GM23248 (cell line): ENCODE results near the gene FBXO8. TPM values are rescaled to one million over a fixed set of nuclear protein-coding genes. Genes with fewer than 3 reads are reported as not detected.
"Not testable (repeated sequence)": the region's sequence is repeated elsewhere in the genome, so short reads cannot be mapped to it uniquely, and the experiment has no call there.

Experiments
- DNase-seq: peaks from one replicate; pipeline ENCODE4 v3.0.0-alpha.2; 2015
- H2AFZ ChIP-seq: fragments of 200-600 bp; sonication (generic); 2 replicates; pipeline ENCODE4 v1.6.1; 2016; ENCODE audit warnings: antibody characterized with exemption
- H3F3A ChIP-seq: fragments of 200-600 bp; sonication (generic); 2 replicates; pipeline ENCODE4 v1.6.1; 2016; ENCODE audit warnings: mild to moderate bottlenecking, antibody characterized with exemption, mixed run types; ENCODE audit not compliant: insufficient read depth
- H3K27ac ChIP-seq: fragments of 200-600 bp; sonication (generic); 2 replicates; pipeline ENCODE4 v1.5.1; 2016; ENCODE audit warnings: mild to moderate bottlenecking
- H3K27me3 ChIP-seq: fragments of 200-600 bp; sonication (generic); replicated peaks from 2 replicates; pipeline ENCODE4 v1.6.1; 2016; ENCODE audit warnings: mild to moderate bottlenecking; ENCODE audit not compliant: insufficient read depth
- H3K36me3 ChIP-seq: fragments of 200-600 bp; sonication (generic); 2 replicates; pipeline ENCODE4 v1.6.1; 2016; ENCODE audit warnings: low read depth, mild to moderate bottlenecking
- H3K4me1 ChIP-seq: fragments of 200-600 bp; sonication (generic); 2 replicates; pipeline ENCODE4 v1.6.1; 2016; ENCODE audit warnings: mild to moderate bottlenecking; ENCODE audit not compliant: insufficient read depth
- H3K4me2 ChIP-seq: fragments of 200-600 bp; sonication (generic); one replicate; pipeline ENCODE4 v1.6.1; 2016; ENCODE audit warnings: mild to moderate bottlenecking; ENCODE audit not compliant: unreplicated experiment
- H3K4me3 ChIP-seq: fragments of 200-600 bp; sonication (generic); 2 replicates; pipeline ENCODE4 v1.5.1; 2016; ENCODE audit warnings: mild to moderate bottlenecking
- H3K79me2 ChIP-seq: fragments of 200-600 bp; sonication (generic); 2 replicates; pipeline ENCODE4 v1.6.1; 2016; ENCODE audit warnings: mild to moderate bottlenecking; ENCODE audit not compliant: insufficient read depth
- H3K9ac ChIP-seq: fragments of 200-600 bp; sonication (generic); 2 replicates; pipeline ENCODE4 v1.6.1; 2016; ENCODE audit warnings: mild to moderate bottlenecking
- H3K9me2 ChIP-seq: fragments of 200-600 bp; sonication (generic); 2 replicates; pipeline ENCODE4 v1.6.1; 2016; ENCODE audit warnings: mixed run types, mild to moderate bottlenecking, moderate library complexity; ENCODE audit not compliant: insufficient read depth
- H3K9me3 ChIP-seq: fragments of 200-600 bp; sonication (generic); one replicate; pipeline ENCODE4 v1.6.1; 2017; ENCODE audit warnings: low read depth
- H4K20me1 ChIP-seq: fragments of 200-600 bp; sonication (generic); 2 replicates; pipeline ENCODE4 v1.6.0; 2016; ENCODE audit not compliant: insufficient read depth
- EZH2 ChIP-seq: fragments of 200-600 bp; sonication (generic); IDR thresholded peaks from 2 replicates; pipeline ENCODE4 v1.6.1; 2018; ENCODE audit warnings: antibody characterized with exemption, mild to moderate bottlenecking; ENCODE audit not compliant: insufficient read depth, poor library complexity, severe bottlenecking
- EZH2phosphoT487 ChIP-seq: fragments of 200-600 bp; sonication (generic); IDR thresholded peaks from 2 replicates; pipeline ENCODE4 v1.6.1; 2018; ENCODE audit warnings: antibody characterized with exemption, moderate library complexity, mild to moderate bottlenecking, low read depth; ENCODE audit not compliant: insufficient read depth
- WGBS, 2 experiments: methylation state at CpG; one replicate each; pipeline ENCODE4 v1.1.6; 2015 to 2017; ENCODE audit warnings: low lambda C conversion rate in 2 of 2, low coverage in 1 of 2; ENCODE audit errors: missing lambda C conversion rate in 2 of 2; 5-methylcytosine and 5-hydroxymethylcytosine counted together
- in situ Hi-C: fragments of 300-500 bp; cut with MboI; formaldehyde crosslinking; loops from 2 replicates; pipeline ENCODE4 v1.15.0; 2020
- polyA plus RNA-seq: library from polyadenylated mRNA; unstranded; fragments of >200 nt; fragmentation: Nextera tagmentation; extraction: Ambion mirVana; gene quantifications from 2 replicates; pipeline ENCODE4 v1.2.1, GENCODE V29; 2016
- total RNA-seq: library from RNA; depleted of rRNA; stranded (reverse); fragments of >200 nt; shearing (Covaris generic); gene quantifications from 2 replicates; pipeline ENCODE4 v1.2.3, GENCODE V29; 2014

The FBXO8 gene
- total and polyA plus RNA-seq, 2 experiments from 2014 or later: 23.1 to 27.7 TPM

- no peak overlapping the region for H3K27ac ChIP-seq
- no peak overlapping the region for H3K4me2 ChIP-seq
- H2AFZ ChIP-seq: no peak overlapping the region
- H3K27me3 ChIP-seq: no peaks in the 10 kb centered on the region
- peaks cover 15% of the 10 kb centered on the region; the same call in 1 of the 2 replicates for H3K36me3 ChIP-seq
- no peaks in the 10 kb centered on the region for H3K79me2 ChIP-seq
- no peak overlapping the region for H3K4me3 ChIP-seq
- H3K9me3 ChIP-seq: no peaks in the 10 kb centered on the region
- no peaks in the 10 kb centered on the region for H3K9me2 ChIP-seq
- DNase-seq: no peak
- no peaks in the 10 kb centered on the region for H3K4me1 ChIP-seq
- no peaks in the 10 kb centered on the region for H3F3A ChIP-seq
- H4K20me1 ChIP-seq: no peaks in the 10 kb centered on the region
- H3K9ac ChIP-seq: no peak overlapping the region
- 86 to 88% methylated on average over 4 of the region's 4 CpGs for WGBS, 2 experiments
- in situ Hi-C loops: loop anchor here (25.0 kb wide), 1 partner anchor 795 kb away; no protein-coding TSS in a partner anchor
- TF ChIP-seq EZH2 (no peak), EZH2phosphoT487 (no peak)
These were observed 24.2 kb upstream of the FBXO8 start for GRCh38 chr4:174307694-174308093.

GRCh38 chr4:174305961-174306360 lies 22.5 kb upstream of the FBXO8 start:
- H4K20me1 ChIP-seq: no peaks in the 10 kb centered on the region
- in situ Hi-C loops: loop anchor here (25.0 kb wide), 1 partner anchor 794 kb away; no protein-coding TSS in a partner anchor
- no peaks in the 10 kb centered on the region for H3K27me3 ChIP-seq
- no peak overlapping the region for H3K4me2 ChIP-seq
- H2AFZ ChIP-seq: no peak overlapping the region
- H3K4me1 ChIP-seq: no peaks in the 10 kb centered on the region
- DNase-seq: no peak
- TF ChIP-seq EZH2 (no peak), EZH2phosphoT487 (no peak)
- no peak overlapping the region for H3K27ac ChIP-seq
- H3K4me3 ChIP-seq: no peak overlapping the region
- no peaks in the 10 kb centered on the region for H3F3A ChIP-seq
- no peaks in the 10 kb centered on the region for H3K79me2 ChIP-seq
- 98 to 100% methylated on average over 3 of the region's 3 CpGs for WGBS, 2 experiments
- H3K9ac ChIP-seq: no peak overlapping the region
- no peaks in the 10 kb centered on the region for H3K9me3 ChIP-seq
- peaks cover 15% of the 10 kb centered on the region for H3K36me3 ChIP-seq
- H3K9me2 ChIP-seq: no peaks in the 10 kb centered on the region

- Histone ChIP-seq H3K27ac (no peak overlapping the region), H3K79me2 (no peaks in the 10 kb centered on the region), H3K27me3 (no peaks in the 10 kb centered on the region), H3F3A (no peaks in the 10 kb centered on the region), H3K9ac (no peak overlapping the region), H3K4me1 (no peaks in the 10 kb centered on the region), H3K36me3 (peaks cover 20% of the 10 kb centered on the region), H4K20me1 (no peaks in the 10 kb centered on the region), H3K9me3 (no peaks in the 10 kb centered on the region), H3K4me3 (no peak overlapping the region), H3K4me2 (no peak overlapping the region), H3K9me2 (no peaks in the 10 kb centered on the region), H2AFZ (no peak overlapping the region)
- in situ Hi-C loops: loop anchor here (25.0 kb wide), 1 partner anchor 792 kb away; no protein-coding TSS in a partner anchor
- no peak for DNase-seq
- 90 to 93% methylated on average over 1 of the region's 1 CpG for WGBS, 2 experiments
- TF ChIP-seq EZH2phosphoT487: no peak
These were observed 21.2 kb upstream of the FBXO8 start for GRCh38 chr4:174304664-174305063.

GRCh38 chr4:174303687-174304086 lies 20.2 kb upstream of the FBXO8 start:
- H3K27me3 ChIP-seq: no peaks in the 10 kb centered on the region
- no peaks in the 10 kb centered on the region for H3K9me3 ChIP-seq
- in situ Hi-C loops: loop anchor here (25.0 kb wide), 1 partner anchor 791 kb away; no protein-coding TSS in a partner anchor

GRCh38 chr4:174295142-174295541 lies 11.7 kb upstream of the FBXO8 start:
- H3K4me1 ChIP-seq, H2AFZ ChIP-seq, H3K27me3 ChIP-seq, H3K9ac ChIP-seq, H3K4me2 ChIP-seq, DNase-seq, in situ Hi-C loops, H3K4me3 ChIP-seq, H4K20me1 ChIP-seq, H3K9me3 ChIP-seq, H3K36me3 ChIP-seq, H3K27ac ChIP-seq, H3K9me2 ChIP-seq, H3F3A ChIP-seq: not testable (repeated sequence)
- peaks cover 49% of the 10 kb centered on the region for H3K79me2 ChIP-seq
- 89 to 99% methylated on average over 3 to 18 of the region's 27 CpGs for WGBS, 2 experiments

More at GRCh38 chr4:174303687-174304086, 20.2 kb upstream of the FBXO8 start:
- Histone ChIP-seq H3K9me2 (no peaks in the 10 kb centered on the region), H3K27ac (no peak overlapping the region), H4K20me1 (no peaks in the 10 kb centered on the region), H3K9ac (no peak overlapping the region), H3K4me1 (no peaks in the 10 kb centered on the region), H3F3A (no peaks in the 10 kb centered on the region), H3K36me3 (peaks cover 20% of the 10 kb centered on the region), H3K79me2 (no peaks in the 10 kb centered on the region), H3K4me3 (no peak overlapping the region), H3K4me2 (no peak overlapping the region), H2AFZ (no peak overlapping the region)
- 89 to 100% methylated on average over 1 of the region's 1 CpG for WGBS, 2 experiments
- TF ChIP-seq EZH2phosphoT487: no peak
- no peak for TF ChIP-seq EZH2
- DNase-seq: no peak

- H3K4me3 ChIP-seq, H3K27me3 ChIP-seq, H3K27ac ChIP-seq, H3K9ac ChIP-seq, in situ Hi-C loops, DNase-seq, H4K20me1 ChIP-seq, H3K4me1 ChIP-seq, H3K4me2 ChIP-seq, H3F3A ChIP-seq, H2AFZ ChIP-seq, H3K36me3 ChIP-seq, H3K9me3 ChIP-seq, H3K9me2 ChIP-seq: not testable (repeated sequence)
- H3K79me2 ChIP-seq: peaks cover 54% of the 10 kb centered on the region
- WGBS, 2 experiments: 92% methylated on average over 16 of the region's 30 CpGs; no CpG with 5 or more reads in 1 of the 2 experiments
These were observed 11.2 kb upstream of the FBXO8 start for GRCh38 chr4:174294641-174295040.
